SK-N-SH (cell line): ENCODE data around the gene PTGDS.

ENCODE experiments used
- CTCF ChIP-seq: fragments of 200-600 bp; sonication (generic); IDR thresholded peaks from 2 replicates; pipeline ENCODE4 v1.6.1; 2017; ENCODE audit warnings: antibody characterized with exemption, mild to moderate bottlenecking, moderate library complexity
- EP300 ChIP-seq, 2 experiments: IDR thresholded peaks; 2 replicates each; pipeline versions ENCODE4 v1.4.0 to v1.6.1; 2012; ENCODE audit warnings: borderline replicate concordance in 1 of 2, low read depth in 1 of 2, low read length in 1 of 2
- EZH2phosphoT487 ChIP-seq: fragments of 200-600 bp; sonication (generic); IDR thresholded peaks from 2 replicates; pipeline ENCODE4 v1.6.1; 2017; ENCODE audit warnings: low read depth, mixed run types, mild to moderate bottlenecking, antibody characterized with exemption, moderate library complexity, borderline replicate concordance
- FOXM1 ChIP-seq: IDR thresholded peaks from 2 replicates; pipeline ENCODE4 v1.4.0; 2012; ENCODE audit warnings: low read depth, mild to moderate bottlenecking
- GABPA ChIP-seq: IDR thresholded peaks from 2 replicates; pipeline ENCODE4 v1.4.0; 2012; ENCODE audit warnings: low read depth, mild to moderate bottlenecking
- MAX ChIP-seq: IDR thresholded peaks from 2 replicates; pipeline ENCODE4 v1.4.0; 2012; ENCODE audit warnings: low read depth
- MXI1 ChIP-seq: IDR thresholded peaks from 2 replicates; pipeline ENCODE4 v1.6.1; 2012; ENCODE audit warnings: mild to moderate bottlenecking, low read depth, low read length, improper control_type of control experiment
- RAD21 ChIP-seq: IDR thresholded peaks from 2 replicates; pipeline ENCODE4 v1.6.1; 2012; ENCODE audit warnings: mild to moderate bottlenecking, low read length
- REST ChIP-seq: IDR thresholded peaks from 2 replicates; pipeline ENCODE4 v1.6.1; 2012; ENCODE audit warnings: mild to moderate bottlenecking, low read depth, low read length, moderate library complexity
- RXRA ChIP-seq: IDR thresholded peaks from 2 replicates; pipeline ENCODE4 v1.4.0; 2012; ENCODE audit warnings: low read depth, mild to moderate bottlenecking, borderline replicate concordance
- SIN3A ChIP-seq: IDR thresholded peaks from 2 replicates; pipeline ENCODE4 v1.6.1; 2012; ENCODE audit warnings: low read depth, mild to moderate bottlenecking, low read length, moderate library complexity, borderline replicate concordance
- SMC3 ChIP-seq: IDR thresholded peaks from 2 replicates; pipeline ENCODE4 v1.6.1; 2012; ENCODE audit warnings: low read depth, low read length, improper control_type of control experiment
- USF2 ChIP-seq: fragments of 150-350 bp; IDR thresholded peaks from 2 replicates; pipeline ENCODE4 v1.6.1; 2017; ENCODE audit warnings: antibody characterized with exemption, low read length, low read depth, borderline replicate concordance
- ZBTB33 ChIP-seq: IDR thresholded peaks from 2 replicates; pipeline ENCODE4 v1.4.0; 2012; ENCODE audit warnings: low read depth, borderline replicate concordance

GRCh38 chr9:136996361-136997292 is 19.3 kb downstream of the PTGDS start, which contains the start of gene CLIC3:
- TF ChIP-seq MAX: no peak
- TF ChIP-seq CTCF: no peak
- no peak for TF ChIP-seq ZBTB33
- TF ChIP-seq REST: no peak
- no peak for TF ChIP-seq RAD21
- TF ChIP-seq USF2: no peak
- TF ChIP-seq SIN3A: no peak
- TF ChIP-seq EP300 (IDR thresholded peaks at IDR 0.05; ENCODE audit: borderline replicate concordance in 1 of 2, low read depth in 1 of 2, low read length in 1 of 2): no peak
- no peak for TF ChIP-seq GABPA
- no peak for TF ChIP-seq RXRA
- no peak for TF ChIP-seq MXI1
- TF ChIP-seq SMC3: no peak
- TF ChIP-seq EZH2phosphoT487: no peak
- no peak for TF ChIP-seq FOXM1
